HCT116 (cell line): ENCODE data around the gene ZSCAN21. TPM values are rescaled to one million over a fixed set of nuclear protein-coding genes. Genes with fewer than 3 reads are reported as not detected.

Source experiments
- ATAC-seq: fragments of 200-7000 bp; cut with Tn5 transposase; 2 replicates; pipeline ENCODE4 v1.9.1; 2020; ENCODE audit warnings: mild to moderate bottlenecking, moderate library complexity
- BruUV-seq: library from RNA; stranded (reverse); fragments of 400-500 nt; replicated peaks from 2 replicates; lab custom pipeline; 2021; lab: Mats Ljungman, UMichigan
- CTCF ChIA-PET: fragments of 300-600 bp; sonication (Branson Sonifier 250); formaldehyde crosslinking; loops from one replicate; lab custom pipeline; 2021; ENCODE audit warnings: antibody characterized with exemption; lab: Charles Lee
- POLR2A ChIA-PET: fragments of 300-600, 350-600 bp; sonication (Branson Sonifier 250); formaldehyde crosslinking; loops from one replicate; lab custom pipeline; 2021; ENCODE audit warnings: antibody characterized with exemption; lab: Charles Lee
- RAD21 ChIA-PET, 2 experiments: fragments of 300-600 bp; sonication (Branson Sonifier 250); formaldehyde crosslinking; loops; one replicate each; lab custom pipeline; 2023; ENCODE audit warnings: low total read pairs in 2 of 2; ENCODE audit not compliant: uncharacterized antibody in 2 of 2, unreplicated experiment in 2 of 2, low non-redundant PET in 1 of 2; lab: Charles Lee
- DNase-seq: peaks from one replicate; pipeline ENCODE4 v3.0.0-alpha.2; 2010; ENCODE audit warnings: low read depth, low spot score
- H2AFZ ChIP-seq: fragments of 200-600 bp; shearing (Covaris generic), sonication (generic); 2 replicates; pipeline ENCODE4 v1.6.1; 2017; ENCODE audit warnings: low read depth, mixed run types, mixed read lengths, antibody characterized with exemption, low read length; ENCODE audit not compliant: poor library complexity, severe bottlenecking
- H3K27ac ChIP-seq: 2 replicates; pipeline ENCODE4 v1.5.1; 2012; ENCODE audit warnings: low read depth, low read length
- H3K27me3 ChIP-seq: fragments of 200-600 bp; sonication (generic); 2 replicates; pipeline ENCODE4 v1.6.1; 2016; ENCODE audit warnings: mixed run types, low read length, mixed read lengths; ENCODE audit not compliant: insufficient read depth
- H3K36me3 ChIP-seq, 2 experiments: fragments of 200-500 bp in 1 of 2; fragments of 200-600 bp in 1 of 2; sonication (Bioruptor generic) in 1 of 2; sonication (generic) in 1 of 2; 2 replicates each; pipeline versions ENCODE4 v1.5.1 to v1.6.1; 2014 to 2016; ENCODE audit warnings: low read length in 2 of 2, inconsistent platforms in 1 of 2, mixed read lengths in 1 of 2, mixed run types in 1 of 2; ENCODE audit not compliant: insufficient read depth in 2 of 2, control insufficient read depth in 1 of 2
- H3K4me1 ChIP-seq, 2 experiments: fragments of 200-600 bp in 1 of 2; sonication (generic) in 1 of 2; 2 replicates each; pipeline versions ENCODE4 v1.5.1 to v1.6.1; 2012 to 2017; ENCODE audit warnings: low read length in 2 of 2, inconsistent platforms in 1 of 2, mild to moderate bottlenecking in 1 of 2, mixed read lengths in 1 of 2, mixed run types in 1 of 2, moderate library complexity in 1 of 2; ENCODE audit not compliant: insufficient read depth in 2 of 2, control insufficient read depth in 1 of 2
- H3K4me2 ChIP-seq: fragments of 200-600 bp; sonication (generic); 2 replicates; pipeline ENCODE4 v1.6.1; 2017; ENCODE audit warnings: mixed run types, low read length, mixed read lengths
- H3K4me3 ChIP-seq, 2 experiments: fragments of 200-600 bp in 1 of 2; sonication (generic) in 1 of 2; replicated peaks in 1 of 2; 2 replicates each; pipeline ENCODE4 v1.5.1; 2011 to 2016; ENCODE audit warnings: low read length in 2 of 2, control low read depth in 1 of 2, low read depth in 1 of 2, mild to moderate bottlenecking in 1 of 2, mixed read lengths in 1 of 2, mixed run types in 1 of 2
- H3K79me2 ChIP-seq: fragments of 200-600 bp; sonication (generic); 2 replicates; pipeline ENCODE4 v1.6.1; 2017; ENCODE audit warnings: mild to moderate bottlenecking, mixed run types, low read length, moderate library complexity, mixed read lengths; ENCODE audit not compliant: insufficient read depth
- H3K9ac ChIP-seq: fragments of 200-600 bp; sonication (generic); 2 replicates; pipeline ENCODE4 v1.6.1; 2016; ENCODE audit warnings: low read length, mixed read lengths
- H3K9me2 ChIP-seq: fragments of 200-600 bp; sonication (generic), shearing (Covaris generic); 2 replicates; pipeline ENCODE4 v1.6.1; 2017; ENCODE audit warnings: mixed run types, mild to moderate bottlenecking, moderate library complexity; ENCODE audit not compliant: insufficient read depth
- H3K9me3 ChIP-seq, 2 experiments: fragments of 200-500 bp in 1 of 2; fragments of 200-600 bp in 1 of 2; sonication (Bioruptor generic) in 1 of 2; sonication (generic) in 1 of 2; 2 replicates each; pipeline ENCODE4 v1.6.1; 2014 to 2017; ENCODE audit warnings: low read length in 2 of 2, mixed read lengths in 2 of 2, inconsistent platforms in 1 of 2, low read depth in 1 of 2, mild to moderate bottlenecking in 1 of 2, mixed run types in 1 of 2, moderate library complexity in 1 of 2; ENCODE audit not compliant: control insufficient read depth in 1 of 2, insufficient read depth in 1 of 2
- H4K20me1 ChIP-seq: fragments of 200-600 bp; sonication (generic), shearing (Covaris generic); 2 replicates; pipeline ENCODE4 v1.6.1; 2017; ENCODE audit warnings: mixed run types, mild to moderate bottlenecking, moderate library complexity; ENCODE audit not compliant: insufficient read depth
- CBX3 ChIP-seq: IDR thresholded peaks from 2 replicates; pipeline ENCODE4 v1.6.1; 2012; ENCODE audit warnings: low read depth
- EZH2phosphoT487 ChIP-seq: fragments of 200-600 bp; IDR thresholded peaks from 2 replicates; pipeline ENCODE4 v1.6.1; 2018; ENCODE audit warnings: antibody characterized with exemption, borderline replicate concordance
- FOSL1 ChIP-seq: IDR thresholded peaks from 2 replicates; pipeline ENCODE4 v1.6.1; 2012; ENCODE audit warnings: low read depth
- MAX ChIP-seq: IDR thresholded peaks from 2 replicates; pipeline ENCODE4 v1.6.1; 2012
- POLR2AphosphoS5 ChIP-seq: IDR thresholded peaks from 2 replicates; pipeline ENCODE4 v1.6.1; 2011; ENCODE audit warnings: mild to moderate bottlenecking, low read depth, low read length, moderate library complexity
- RAD21 ChIP-seq: IDR thresholded peaks from 2 replicates; pipeline ENCODE4 v1.6.1; 2012; ENCODE audit warnings: low read depth, mild to moderate bottlenecking
- SP1 ChIP-seq: IDR thresholded peaks from 2 replicates; pipeline ENCODE4 v1.6.1; 2012; ENCODE audit warnings: low read depth
- SRF ChIP-seq: IDR thresholded peaks from 2 replicates; pipeline ENCODE4 v1.6.1; 2012; ENCODE audit warnings: low read depth
- TCF7L2 ChIP-seq: IDR thresholded peaks from 2 replicates; pipeline ENCODE4 v1.7.0; 2011; ENCODE audit warnings: borderline replicate concordance, inconsistent platforms; ENCODE audit not compliant: insufficient read depth, insufficient read length; ENCODE audit errors: extremely low read depth
- ZFX ChIP-seq: fragments of 450-650 bp; IDR thresholded peaks from 2 replicates; pipeline ENCODE4 v1.6.1; 2017
- intact Hi-C: fragments of 100-400 bp; cut with micrococcal nuclease; formaldehyde crosslinking; loops from 2 replicates; pipeline ENCODE4 v1.10.0; 2022
- total RNA-seq: library from RNA; stranded (reverse); gene quantifications from one replicate; pipeline ENCODE4 v1.2.1, GENCODE V29; 2021; ENCODE audit not compliant: unreplicated experiment

Gene ZSCAN21
- total RNA-seq, 1 experiment from 2014 or later = 10.3 TPM

GRCh38 chr7:100090527-100091410, 41.2 kb downstream of the ZSCAN21 start:
- no peak overlapping the region for H3K9ac ChIP-seq
- H3K27ac ChIP-seq = peak overlapping the region; percentile 90; the same call in 1 of the 2 replicates
- peaks cover 8 to 38% of the 10 kb centered on the region in 2 experiments for H3K4me1 ChIP-seq
- TSS peak; percentile 55 for BruUV-seq
- RAD21 ChIA-PET = no interaction called here
- peaks cover 33 to 52% of the 10 kb centered on the region in 2 experiments for H3K36me3 ChIP-seq
- DNase-seq = no peak
- H4K20me1 ChIP-seq = peaks cover 13% of the 10 kb centered on the region
- intact Hi-C loops = no loop called here
- CTCF ChIA-PET = no interaction called here
- peaks cover 41% of the 10 kb centered on the region for H3K79me2 ChIP-seq
- H2AFZ ChIP-seq = no peak overlapping the region
- H3K27me3 ChIP-seq = no peaks in the 10 kb centered on the region
- H3K9me3 ChIP-seq = no peaks in the 10 kb centered on the region
- TF ChIP-seq CBX3 (no peak), MAX (no peak), SRF (no peak), EZH2phosphoT487 (no peak), POLR2AphosphoS5 (no peak), TCF7L2 (no peak), FOSL1 (no peak), ZFX (no peak), SP1 (no peak), RAD21 (no peak)
- TF ChIP-seq, all 23 proteins: peak for 0
- H3K4me2 ChIP-seq = peak overlapping the region; percentile 83
- H3K4me3 ChIP-seq = no peak overlapping the region
- POLR2A ChIA-PET = interaction anchor here (1.3 to 2.3 kb wide), 2 partner anchors 10 to 11 kb away, joined by 3 to 8 read pairs; partner anchors contain the start of genes AP4M1 and MCM7
- peak; percentile 12 for ATAC-seq
- H3K9me2 ChIP-seq = no peaks in the 10 kb centered on the region
